WTC11 (cell line): ENCODE data around the gene RPAIN. TPM values are rescaled to one million over a fixed set of nuclear protein-coding genes. Genes with fewer than 3 reads are reported as not detected.

Experiments used
- ATAC-seq: fragments of 200-7000 bp; cut with Tn5 transposase; 2 replicates; pipeline ENCODE4 v1.10.0; 2021; ENCODE audit warnings: mild to moderate bottlenecking, moderate library complexity
- CTCF ChIA-PET: fragments of 300-600 bp; sonication (Branson Sonifier 250); formaldehyde crosslinking; loops from one replicate; lab custom pipeline; 2021; ENCODE audit warnings: antibody characterized with exemption; lab: Charles Lee
- POLR2A ChIA-PET: fragments of 350-600 bp; sonication (Branson Sonifier 250); formaldehyde crosslinking; loops from one replicate; lab custom pipeline; 2021; ENCODE audit warnings: antibody characterized with exemption; lab: Charles Lee
- DNase-seq: peaks from one replicate; pipeline ENCODE4 v3.0.0; 2021; ENCODE audit warnings: low spot score
- H3K27ac Mint-ChIP-seq: 2 replicates; pipeline ENCODE4 v1.8.0; 2021; ENCODE audit warnings: mixed read lengths
- H3K27me3 Mint-ChIP-seq: 2 replicates; pipeline ENCODE4 v1.8.0; 2021; ENCODE audit warnings: low read depth, mild to moderate bottlenecking, moderate library complexity, mixed read lengths
- H3K36me3 Mint-ChIP-seq: 2 replicates; pipeline ENCODE4 v1.8.0; 2021; ENCODE audit warnings: mixed read lengths
- H3K4me1 Mint-ChIP-seq: 2 replicates; pipeline ENCODE4 v1.8.0; 2022; ENCODE audit warnings: mixed read lengths
- H3K4me3 Mint-ChIP-seq: 2 replicates; pipeline ENCODE4 v1.8.0; 2021; ENCODE audit warnings: mild to moderate bottlenecking, moderate library complexity, mixed read lengths
- H3K9me3 Mint-ChIP-seq: 2 replicates; pipeline ENCODE4 v1.8.0; 2021; ENCODE audit warnings: mixed read lengths
- CBFB ChIP-seq: sonication (generic); formaldehyde crosslinking; IDR thresholded peaks from 2 replicates; pipeline ENCODE4 v1.8.1; 2022; ENCODE audit warnings: mild to moderate bottlenecking, low read depth, missing genetic modification reagents
- CREM ChIP-seq: sonication (generic); formaldehyde crosslinking; IDR thresholded peaks from 2 replicates; pipeline ENCODE4 v1.8.1; 2022; ENCODE audit warnings: mild to moderate bottlenecking, missing genetic modification reagents, moderate library complexity
- EMX1 ChIP-seq: fragments of 250-450 bp; sonication (Bioruptor Pico); IDR thresholded peaks from 2 replicates; pipeline ENCODE4 v1.8.0; 2021; ENCODE audit warnings: mild to moderate bottlenecking
- ESRRA ChIP-seq: sonication (generic); formaldehyde crosslinking; IDR thresholded peaks from 2 replicates; pipeline ENCODE4 v1.8.1; 2022; ENCODE audit warnings: mild to moderate bottlenecking, missing genetic modification reagents, borderline replicate concordance
- ETV6 ChIP-seq: sonication (generic); formaldehyde crosslinking; IDR thresholded peaks from 2 replicates; pipeline ENCODE4 v1.8.1; 2022; ENCODE audit warnings: mild to moderate bottlenecking, missing genetic modification reagents
- FOXK1 ChIP-seq: sonication (generic); formaldehyde crosslinking; IDR thresholded peaks from 2 replicates; pipeline ENCODE4 v1.8.0; 2022; ENCODE audit warnings: mild to moderate bottlenecking, moderate library complexity, missing genetic modification reagents
- JAZF1 ChIP-seq: fragments of 250-450 bp; sonication (Bioruptor Pico); IDR thresholded peaks from 2 replicates; pipeline ENCODE4 v1.9.0; 2021; ENCODE audit warnings: moderate library complexity, mild to moderate bottlenecking, inconsistent platforms
- MYBL2 ChIP-seq: sonication (generic); formaldehyde crosslinking; IDR thresholded peaks from 2 replicates; pipeline ENCODE4 v1.8.1; 2023; ENCODE audit warnings: mild to moderate bottlenecking, moderate library complexity, missing genetic modification reagents
- NR2C2 ChIP-seq: sonication (generic); formaldehyde crosslinking; IDR thresholded peaks from 2 replicates; pipeline ENCODE4 v1.8.0; 2022; ENCODE audit warnings: mild to moderate bottlenecking, missing genetic modification reagents
- NR3C1 ChIP-seq: sonication (generic); formaldehyde crosslinking; conservative IDR thresholded peaks from 2 replicates; pipeline ENCODE4 v1.8.1; 2023; ENCODE audit warnings: low read depth, mild to moderate bottlenecking, missing genetic modification reagents
- PRRX2 ChIP-seq: fragments of 250-450 bp; sonication (Bioruptor Pico); IDR thresholded peaks from 2 replicates; pipeline ENCODE4 v1.8.0; 2021; ENCODE audit warnings: mild to moderate bottlenecking
- ZNF138 ChIP-seq: sonication (generic); formaldehyde crosslinking; conservative IDR thresholded peaks from 2 replicates; pipeline ENCODE4 v1.8.1; 2022; ENCODE audit warnings: mild to moderate bottlenecking, moderate library complexity, missing genetic modification reagents
- ZNF232 ChIP-seq: sonication (generic); formaldehyde crosslinking; IDR thresholded peaks from 2 replicates; pipeline ENCODE4 v1.8.0; 2022; ENCODE audit warnings: mild to moderate bottlenecking, missing genetic modification reagents
- total RNA-seq: library from RNA; stranded (reverse); gene quantifications from 3 replicates; pipeline ENCODE4 v1.2.3, GENCODE V29; 2021
- TF ChIP-seq, protein P1 (sequence below): fragments of 250-450 bp; sonication (Bioruptor Pico); IDR thresholded peaks from 2 replicates; pipeline ENCODE4 v1.9.0; 2021; ENCODE audit warnings: mild to moderate bottlenecking, borderline replicate concordance
- TF ChIP-seq, protein P2 (sequence below): sonication (generic); formaldehyde crosslinking; IDR thresholded peaks from 2 replicates; pipeline ENCODE4 v1.8.1; 2022; ENCODE audit warnings: low read depth, mild to moderate bottlenecking, moderate library complexity, missing genetic modification reagents, borderline replicate concordance
- TF ChIP-seq, protein P3 (sequence below): sonication (generic); formaldehyde crosslinking; IDR thresholded peaks from 2 replicates; pipeline ENCODE4 v1.8.0; 2022; ENCODE audit warnings: mild to moderate bottlenecking, missing genetic modification reagents
- TF ChIP-seq, protein P4 (sequence below): sonication (generic); formaldehyde crosslinking; IDR thresholded peaks from 2 replicates; pipeline ENCODE4 v1.8.0; 2022; ENCODE audit warnings: mild to moderate bottlenecking, missing genetic modification reagents
- TF ChIP-seq, protein P5 (sequence below): sonication (generic); formaldehyde crosslinking; conservative IDR thresholded peaks from 2 replicates; pipeline ENCODE4 v1.8.1; 2023; ENCODE audit warnings: mild to moderate bottlenecking, low read depth, missing genetic modification reagents, moderate library complexity
- TF ChIP-seq, protein P6 (sequence below): sonication (generic); formaldehyde crosslinking; IDR thresholded peaks from 2 replicates; pipeline ENCODE4 v1.8.0; 2022; ENCODE audit warnings: mild to moderate bottlenecking, missing genetic modification reagents
- TF ChIP-seq, protein P7 (sequence below): sonication (generic); formaldehyde crosslinking; IDR thresholded peaks from 2 replicates; pipeline ENCODE4 v1.8.1; 2022; ENCODE audit warnings: mild to moderate bottlenecking, missing genetic modification reagents, moderate library complexity, borderline replicate concordance

The RPAIN gene
- total RNA-seq, 1 experiment from 2014 or later: 67.8 TPM

DNA sequence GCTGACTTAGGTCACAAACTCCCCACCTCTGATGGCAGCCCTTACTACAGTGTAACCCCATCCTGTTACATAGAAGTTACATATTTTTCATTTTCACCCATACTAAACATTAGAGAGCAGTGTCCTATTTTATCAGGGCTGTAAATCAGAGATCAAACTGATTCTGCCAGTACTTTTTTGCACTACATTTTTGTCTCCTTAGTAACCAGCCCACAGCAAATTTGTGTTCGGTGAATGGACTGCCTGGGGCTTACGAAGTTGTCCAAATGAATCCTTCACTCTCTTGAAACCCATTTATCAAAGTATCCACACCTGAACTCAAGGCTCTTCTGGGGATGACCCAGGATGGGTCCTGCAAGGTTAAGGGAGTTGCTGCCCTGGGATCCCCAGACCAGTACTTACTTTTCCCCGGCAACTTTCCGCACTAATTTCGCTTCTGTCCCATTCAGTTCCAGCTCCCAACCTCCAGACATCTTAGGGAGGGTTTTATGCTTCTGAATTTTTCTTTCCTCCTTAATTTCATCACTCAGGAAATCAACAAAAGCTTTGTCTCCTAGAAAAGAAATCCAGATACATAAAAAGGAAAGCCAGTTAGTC is 17.8 kb downstream of the RPAIN start (continued):
- TF ChIP-seq, protein P1, sequence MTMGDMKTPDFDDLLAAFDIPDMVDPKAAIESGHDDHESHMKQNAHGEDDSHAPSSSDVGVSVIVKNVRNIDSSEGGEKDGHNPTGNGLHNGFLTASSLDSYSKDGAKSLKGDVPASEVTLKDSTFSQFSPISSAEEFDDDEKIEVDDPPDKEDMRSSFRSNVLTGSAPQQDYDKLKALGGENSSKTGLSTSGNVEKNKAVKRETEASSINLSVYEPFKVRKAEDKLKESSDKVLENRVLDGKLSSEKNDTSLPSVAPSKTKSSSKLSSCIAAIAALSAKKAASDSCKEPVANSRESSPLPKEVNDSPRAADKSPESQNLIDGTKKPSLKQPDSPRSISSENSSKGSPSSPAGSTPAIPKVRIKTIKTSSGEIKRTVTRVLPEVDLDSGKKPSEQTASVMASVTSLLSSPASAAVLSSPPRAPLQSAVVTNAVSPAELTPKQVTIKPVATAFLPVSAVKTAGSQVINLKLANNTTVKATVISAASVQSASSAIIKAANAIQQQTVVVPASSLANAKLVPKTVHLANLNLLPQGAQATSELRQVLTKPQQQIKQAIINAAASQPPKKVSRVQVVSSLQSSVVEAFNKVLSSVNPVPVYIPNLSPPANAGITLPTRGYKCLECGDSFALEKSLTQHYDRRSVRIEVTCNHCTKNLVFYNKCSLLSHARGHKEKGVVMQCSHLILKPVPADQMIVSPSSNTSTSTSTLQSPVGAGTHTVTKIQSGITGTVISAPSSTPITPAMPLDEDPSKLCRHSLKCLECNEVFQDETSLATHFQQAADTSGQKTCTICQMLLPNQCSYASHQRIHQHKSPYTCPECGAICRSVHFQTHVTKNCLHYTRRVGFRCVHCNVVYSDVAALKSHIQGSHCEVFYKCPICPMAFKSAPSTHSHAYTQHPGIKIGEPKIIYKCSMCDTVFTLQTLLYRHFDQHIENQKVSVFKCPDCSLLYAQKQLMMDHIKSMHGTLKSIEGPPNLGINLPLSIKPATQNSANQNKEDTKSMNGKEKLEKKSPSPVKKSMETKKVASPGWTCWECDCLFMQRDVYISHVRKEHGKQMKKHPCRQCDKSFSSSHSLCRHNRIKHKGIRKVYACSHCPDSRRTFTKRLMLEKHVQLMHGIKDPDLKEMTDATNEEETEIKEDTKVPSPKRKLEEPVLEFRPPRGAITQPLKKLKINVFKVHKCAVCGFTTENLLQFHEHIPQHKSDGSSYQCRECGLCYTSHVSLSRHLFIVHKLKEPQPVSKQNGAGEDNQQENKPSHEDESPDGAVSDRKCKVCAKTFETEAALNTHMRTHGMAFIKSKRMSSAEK: no peak
- TF ChIP-seq MYBL2 (CRISPR knock-in tag): no peak
- TF ChIP-seq, protein P2, sequence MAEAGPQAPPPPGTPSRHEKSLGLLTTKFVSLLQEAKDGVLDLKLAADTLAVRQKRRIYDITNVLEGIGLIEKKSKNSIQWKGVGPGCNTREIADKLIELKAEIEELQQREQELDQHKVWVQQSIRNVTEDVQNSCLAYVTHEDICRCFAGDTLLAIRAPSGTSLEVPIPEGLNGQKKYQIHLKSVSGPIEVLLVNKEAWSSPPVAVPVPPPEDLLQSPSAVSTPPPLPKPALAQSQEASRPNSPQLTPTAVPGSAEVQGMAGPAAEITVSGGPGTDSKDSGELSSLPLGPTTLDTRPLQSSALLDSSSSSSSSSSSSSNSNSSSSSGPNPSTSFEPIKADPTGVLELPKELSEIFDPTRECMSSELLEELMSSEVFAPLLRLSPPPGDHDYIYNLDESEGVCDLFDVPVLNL: no peak
- no peak for TF ChIP-seq ZNF232 (CRISPR knock-in tag)

DNA sequence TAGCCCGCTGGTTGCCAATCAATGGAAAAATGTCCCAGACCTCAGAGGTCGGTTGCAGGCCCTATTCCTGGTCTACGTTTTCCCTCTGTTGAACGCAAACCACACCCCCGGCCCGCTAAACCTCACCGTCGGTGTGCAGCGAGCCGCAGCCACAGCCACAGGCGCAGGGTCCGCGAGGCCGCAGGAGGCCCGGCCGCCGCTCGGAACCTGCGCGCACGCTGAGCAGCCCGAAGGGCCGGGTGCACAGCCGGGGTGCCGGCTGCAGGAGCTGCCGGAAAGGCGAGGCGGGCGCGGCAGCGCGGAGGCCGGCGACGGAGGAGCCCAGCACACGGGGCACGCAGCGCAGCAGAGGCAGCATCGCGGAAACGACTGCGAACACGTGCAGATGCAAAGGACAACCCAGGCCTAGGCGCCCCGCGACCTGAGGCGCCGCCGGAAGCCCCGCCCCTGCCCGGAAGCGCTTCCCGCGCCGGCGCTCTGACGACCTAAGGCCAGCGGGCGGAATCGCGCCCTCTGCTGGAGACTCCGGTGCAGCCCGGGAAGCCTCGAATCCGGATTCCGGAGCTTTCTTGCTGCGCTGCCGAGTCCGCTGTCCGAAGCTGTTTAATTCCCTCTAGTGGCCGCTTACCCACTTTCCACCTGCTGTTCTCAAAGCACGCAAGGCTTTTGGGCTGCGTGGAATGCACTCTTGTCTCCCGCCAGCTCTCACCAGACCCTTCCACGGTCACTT is 18.9 kb downstream of the RPAIN start, which contains the start of gene C1QBP:
Gene C1QBP (minus strand): TSS at position 440 of the 730 bp plus-strand sequence. CDS start 82 bp downstream, at position 358.
- Mint-ChIP-seq H3K36me3 (peaks cover 53% of the 10 kb centered on the region), H3K27ac (peak within 1 kb of the TSS; percentile 89), H3K4me3 (peak within 1 kb of the TSS; percentile 88), H3K4me1 (peaks cover 20% of the 10 kb centered on the region), H3K9me3 (no peaks in the 10 kb centered on the region), H3K27me3 (no peaks in the 10 kb centered on the region)
- ChIA-PET CTCF (interaction anchor here (0.6 to 3.3 kb wide), 33 partner anchors 9 to 1274 kb away, joined by 3 to 31 read pairs (median 4); partner anchors contain the start of genes DERL2, DHX33, MIS12 and NUP88), POLR2A (interaction anchor here (0.5 to 1.0 kb wide), 3 partner anchors 15 to 30 kb away, joined by 4 to 10 read pairs (median 5); partner anchors contain the start of genes DHX33, NUP88 and RPAIN)
- ATAC-seq: peak; percentile 91
- peak; percentile 96 for DNase-seq
- peak; percentile 86; the same call in 1 of the 2 replicates for TF ChIP-seq FOXK1
- no peak for TF ChIP-seq EMX1 (CRISPR knock-in tag)
- no peak for TF ChIP-seq JAZF1 (CRISPR knock-in tag)
- TF ChIP-seq NR2C2 (CRISPR knock-in tag): 0 out of 2 replicates have a peak, but pooled peaks have one; percentile 53
- TF ChIP-seq, protein P3, sequence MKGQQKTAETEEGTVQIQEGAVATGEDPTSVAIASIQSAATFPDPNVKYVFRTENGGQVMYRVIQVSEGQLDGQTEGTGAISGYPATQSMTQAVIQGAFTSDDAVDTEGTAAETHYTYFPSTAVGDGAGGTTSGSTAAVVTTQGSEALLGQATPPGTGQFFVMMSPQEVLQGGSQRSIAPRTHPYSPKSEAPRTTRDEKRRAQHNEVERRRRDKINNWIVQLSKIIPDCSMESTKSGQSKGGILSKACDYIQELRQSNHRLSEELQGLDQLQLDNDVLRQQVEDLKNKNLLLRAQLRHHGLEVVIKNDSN (CRISPR knock-in tag): peak; percentile 68
- TF ChIP-seq, protein P4, sequence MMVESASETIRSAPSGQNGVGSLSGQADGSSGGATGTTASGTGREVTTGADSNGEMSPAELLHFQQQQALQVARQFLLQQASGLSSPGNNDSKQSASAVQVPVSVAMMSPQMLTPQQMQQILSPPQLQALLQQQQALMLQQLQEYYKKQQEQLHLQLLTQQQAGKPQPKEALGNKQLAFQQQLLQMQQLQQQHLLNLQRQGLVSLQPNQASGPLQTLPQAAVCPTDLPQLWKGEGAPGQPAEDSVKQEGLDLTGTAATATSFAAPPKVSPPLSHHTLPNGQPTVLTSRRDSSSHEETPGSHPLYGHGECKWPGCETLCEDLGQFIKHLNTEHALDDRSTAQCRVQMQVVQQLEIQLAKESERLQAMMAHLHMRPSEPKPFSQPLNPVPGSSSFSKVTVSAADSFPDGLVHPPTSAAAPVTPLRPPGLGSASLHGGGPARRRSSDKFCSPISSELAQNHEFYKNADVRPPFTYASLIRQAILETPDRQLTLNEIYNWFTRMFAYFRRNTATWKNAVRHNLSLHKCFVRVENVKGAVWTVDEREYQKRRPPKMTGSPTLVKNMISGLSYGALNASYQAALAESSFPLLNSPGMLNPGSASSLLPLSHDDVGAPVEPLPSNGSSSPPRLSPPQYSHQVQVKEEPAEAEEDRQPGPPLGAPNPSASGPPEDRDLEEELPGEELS (CRISPR knock-in tag): 0 out of 2 replicates have a peak, but pooled peaks have one; percentile 15
- TF ChIP-seq CREM (CRISPR knock-in tag): peak; percentile 72
- no peak for TF ChIP-seq PRRX2 (CRISPR knock-in tag)
- TF ChIP-seq, protein P5, sequence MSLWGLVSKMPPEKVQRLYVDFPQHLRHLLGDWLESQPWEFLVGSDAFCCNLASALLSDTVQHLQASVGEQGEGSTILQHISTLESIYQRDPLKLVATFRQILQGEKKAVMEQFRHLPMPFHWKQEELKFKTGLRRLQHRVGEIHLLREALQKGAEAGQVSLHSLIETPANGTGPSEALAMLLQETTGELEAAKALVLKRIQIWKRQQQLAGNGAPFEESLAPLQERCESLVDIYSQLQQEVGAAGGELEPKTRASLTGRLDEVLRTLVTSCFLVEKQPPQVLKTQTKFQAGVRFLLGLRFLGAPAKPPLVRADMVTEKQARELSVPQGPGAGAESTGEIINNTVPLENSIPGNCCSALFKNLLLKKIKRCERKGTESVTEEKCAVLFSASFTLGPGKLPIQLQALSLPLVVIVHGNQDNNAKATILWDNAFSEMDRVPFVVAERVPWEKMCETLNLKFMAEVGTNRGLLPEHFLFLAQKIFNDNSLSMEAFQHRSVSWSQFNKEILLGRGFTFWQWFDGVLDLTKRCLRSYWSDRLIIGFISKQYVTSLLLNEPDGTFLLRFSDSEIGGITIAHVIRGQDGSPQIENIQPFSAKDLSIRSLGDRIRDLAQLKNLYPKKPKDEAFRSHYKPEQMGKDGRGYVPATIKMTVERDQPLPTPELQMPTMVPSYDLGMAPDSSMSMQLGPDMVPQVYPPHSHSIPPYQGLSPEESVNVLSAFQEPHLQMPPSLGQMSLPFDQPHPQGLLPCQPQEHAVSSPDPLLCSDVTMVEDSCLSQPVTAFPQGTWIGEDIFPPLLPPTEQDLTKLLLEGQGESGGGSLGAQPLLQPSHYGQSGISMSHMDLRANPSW (CRISPR knock-in tag): no peak
- TF ChIP-seq, protein P6, sequence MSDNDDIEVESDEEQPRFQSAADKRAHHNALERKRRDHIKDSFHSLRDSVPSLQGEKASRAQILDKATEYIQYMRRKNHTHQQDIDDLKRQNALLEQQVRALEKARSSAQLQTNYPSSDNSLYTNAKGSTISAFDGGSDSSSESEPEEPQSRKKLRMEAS (CRISPR knock-in tag): peak; percentile 95
- TF ChIP-seq, protein P7, sequence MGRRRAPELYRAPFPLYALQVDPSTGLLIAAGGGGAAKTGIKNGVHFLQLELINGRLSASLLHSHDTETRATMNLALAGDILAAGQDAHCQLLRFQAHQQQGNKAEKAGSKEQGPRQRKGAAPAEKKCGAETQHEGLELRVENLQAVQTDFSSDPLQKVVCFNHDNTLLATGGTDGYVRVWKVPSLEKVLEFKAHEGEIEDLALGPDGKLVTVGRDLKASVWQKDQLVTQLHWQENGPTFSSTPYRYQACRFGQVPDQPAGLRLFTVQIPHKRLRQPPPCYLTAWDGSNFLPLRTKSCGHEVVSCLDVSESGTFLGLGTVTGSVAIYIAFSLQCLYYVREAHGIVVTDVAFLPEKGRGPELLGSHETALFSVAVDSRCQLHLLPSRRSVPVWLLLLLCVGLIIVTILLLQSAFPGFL: no peak
- TF ChIP-seq ESRRA (CRISPR knock-in tag): peak; percentile 85
- TF ChIP-seq CBFB: 0 out of 2 replicates have a peak, but pooled peaks have one; percentile 21
- 0 out of 2 replicates have a peak, but pooled peaks have one; percentile 55 for TF ChIP-seq ZNF138 (CRISPR knock-in tag)
- peak; percentile 82 for TF ChIP-seq ETV6 (CRISPR knock-in tag)
- TF ChIP-seq NR3C1 (CRISPR knock-in tag): no peak
